HG03196 (cell line): Measurements from ENCODE around the gene OR52W1.
"Not testable (repeated sequence)": the region's sequence is repeated elsewhere in the genome, so short reads cannot be mapped to it uniquely, and the experiment has no call there.

Experiments used
- ATAC-seq: cut with Tn5 transposase; IDR thresholded peaks from one replicate; pipeline ENCODE4 v1.9.1; 2021; ENCODE audit not compliant: unreplicated experiment

Gene OR52W1

DNA sequence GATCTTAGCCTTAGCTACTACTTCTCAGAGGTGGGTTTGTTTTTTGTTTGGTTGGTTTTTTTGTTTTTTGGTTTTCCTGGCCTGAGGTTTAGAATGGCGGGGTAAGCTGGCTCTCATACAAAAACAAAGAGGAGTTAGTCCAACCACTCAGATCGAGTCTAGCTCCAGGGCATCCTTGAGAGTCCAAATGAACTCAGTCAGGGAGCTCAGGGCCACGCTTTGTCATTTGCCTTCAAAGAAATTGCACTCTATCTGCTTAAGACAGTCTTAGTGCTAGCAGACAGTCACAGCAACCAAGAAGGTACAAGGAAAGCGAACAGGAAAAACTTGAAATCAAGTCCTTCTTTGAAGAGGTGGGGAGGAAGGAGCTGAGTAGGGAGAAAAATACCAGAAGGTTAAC is 17.5 kb downstream of the OR52W1 start:
- no peak for ATAC-seq

DNA sequence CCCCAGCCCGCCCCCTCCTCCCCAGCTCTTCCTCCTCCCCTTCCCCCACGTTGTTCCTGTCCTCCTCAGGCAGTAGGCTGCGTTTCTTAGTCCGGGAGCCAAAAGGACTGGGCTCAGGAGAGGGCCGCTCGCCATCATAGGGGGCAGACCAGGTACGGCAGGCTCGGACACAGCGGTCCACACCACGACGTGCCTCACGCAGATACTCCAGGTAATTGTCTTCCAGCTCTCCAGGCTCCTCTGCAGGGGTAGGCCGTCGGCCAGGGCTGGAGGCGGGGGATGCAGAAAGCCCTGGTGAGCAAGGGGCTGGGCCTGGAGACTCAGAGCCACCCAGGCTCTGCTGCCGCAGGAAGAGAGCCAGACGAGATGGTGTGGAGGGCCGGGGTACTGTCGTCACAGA is 18.7 kb downstream of the OR52W1 start:
- no peak for ATAC-seq

DNA sequence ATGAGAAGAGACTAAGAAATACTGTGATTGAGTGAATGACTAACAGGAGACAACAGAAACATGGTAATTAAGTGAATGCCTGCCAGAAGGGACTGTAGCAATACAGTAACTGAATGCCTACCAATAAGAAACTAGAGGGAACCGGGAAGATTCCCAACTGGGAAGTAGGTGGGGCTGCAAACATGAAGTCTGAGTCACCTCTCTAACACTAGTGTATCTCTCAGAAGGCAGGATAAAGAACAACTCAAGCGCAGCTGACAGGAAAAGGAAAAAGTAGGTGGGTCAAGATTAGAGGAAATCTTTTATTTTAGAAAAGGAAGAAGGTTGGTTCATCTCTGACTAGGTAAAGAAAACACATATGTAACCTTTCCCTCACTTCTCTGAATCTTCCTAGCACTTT is 20.3 kb downstream of the OR52W1 start:
- ATAC-seq = no peak

DNA sequence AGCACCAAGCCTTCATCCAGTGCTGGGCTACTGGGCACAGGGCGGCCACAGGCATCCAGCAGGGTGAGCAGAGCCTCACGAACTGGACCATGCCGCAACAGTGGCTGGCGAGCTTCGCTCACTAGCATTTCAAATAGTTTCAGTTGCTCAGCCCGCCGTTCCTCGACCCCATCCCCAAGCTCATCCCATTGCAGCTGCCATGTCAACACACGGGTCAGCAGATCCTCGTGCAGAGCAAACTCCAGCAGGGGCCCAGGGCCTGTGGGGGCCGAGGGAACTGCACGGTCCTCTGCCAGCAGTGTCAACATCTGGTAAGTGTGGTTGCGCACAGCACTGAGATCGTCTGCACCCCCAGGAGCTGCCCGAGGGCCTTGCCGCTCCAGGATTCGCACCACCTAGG is 24.8 kb downstream of the OR52W1 start:
- ATAC-seq = no peak

DNA sequence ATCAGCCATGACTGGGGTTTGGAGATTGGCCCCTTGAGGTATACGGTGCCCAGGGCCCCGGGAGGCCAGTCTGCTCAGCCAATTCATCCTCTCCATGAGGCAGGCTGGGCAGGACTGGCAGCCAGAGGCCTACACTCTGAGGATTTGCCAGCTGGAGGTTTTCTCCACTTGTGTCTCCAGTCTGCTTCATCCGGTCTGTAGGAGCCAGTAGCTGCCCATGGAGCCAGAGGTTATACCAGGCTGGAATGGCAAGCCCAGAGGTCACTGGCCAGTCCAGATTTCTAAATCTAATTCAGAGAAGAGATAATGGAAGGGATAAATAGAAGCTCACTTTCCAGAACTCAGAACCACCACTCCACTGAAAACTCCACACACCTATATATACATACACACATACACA is 25.4 kb downstream of the OR52W1 start:
- ATAC-seq = no peak

DNA sequence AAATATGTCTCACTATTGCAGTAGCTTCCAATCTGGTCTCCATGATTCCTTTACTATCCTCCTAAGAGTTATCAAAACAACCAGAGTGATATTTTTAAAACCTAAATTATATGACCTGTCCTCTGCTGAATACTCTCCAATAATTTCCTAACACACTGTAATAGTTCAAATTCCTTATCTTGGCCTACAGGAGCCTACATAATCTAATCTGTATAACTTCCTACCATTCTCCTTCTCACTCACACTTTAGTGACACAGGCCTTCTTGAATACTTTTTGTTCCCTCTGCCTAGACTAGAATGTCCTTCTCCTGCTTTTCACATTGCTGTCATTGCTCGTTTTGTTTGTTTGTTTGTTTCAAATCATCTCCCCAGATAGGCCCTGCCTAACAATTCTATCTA is 26.0 kb downstream of the OR52W1 start:
- ATAC-seq = no peak

DNA sequence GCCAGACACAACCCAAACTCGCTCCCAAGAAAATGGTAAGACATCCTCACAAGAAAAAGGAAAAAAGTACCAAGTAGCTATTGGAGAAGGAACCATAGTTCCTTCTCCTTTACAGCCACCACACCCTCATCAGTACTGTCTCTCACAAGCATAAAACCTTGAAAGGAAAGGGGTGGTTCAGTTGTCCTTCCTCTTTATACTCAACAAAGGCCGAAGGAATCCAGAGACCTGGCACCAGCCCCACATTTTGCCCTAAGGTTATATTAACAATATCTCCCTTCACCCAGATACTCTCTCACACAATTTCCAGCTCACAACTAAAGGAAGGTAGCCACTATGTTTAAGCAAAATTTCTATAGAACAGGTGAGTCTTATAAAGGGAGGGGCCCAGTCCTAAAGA is 26.9 kb downstream of the OR52W1 start:
- ATAC-seq = no peak

DNA sequence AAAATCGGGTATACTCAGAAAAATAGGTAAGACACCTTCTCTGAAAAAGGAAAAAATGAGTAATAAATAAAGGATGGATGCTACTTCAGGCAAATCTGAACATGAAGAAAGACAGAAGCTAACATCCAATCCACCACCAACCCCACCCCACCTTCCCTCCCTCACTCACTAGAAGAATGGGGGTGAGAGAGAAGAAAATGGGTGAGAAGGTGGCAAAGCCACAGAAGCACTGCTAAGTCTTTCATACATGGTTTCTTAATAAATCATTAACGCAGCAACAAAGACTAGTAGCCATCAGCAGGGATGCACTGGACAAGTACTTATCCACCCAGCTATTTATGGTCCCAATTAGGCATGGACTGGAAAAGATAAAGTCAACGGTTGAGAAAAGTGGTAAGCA is 29.5 kb downstream of the OR52W1 start:
- ATAC-seq = no peak

DNA sequence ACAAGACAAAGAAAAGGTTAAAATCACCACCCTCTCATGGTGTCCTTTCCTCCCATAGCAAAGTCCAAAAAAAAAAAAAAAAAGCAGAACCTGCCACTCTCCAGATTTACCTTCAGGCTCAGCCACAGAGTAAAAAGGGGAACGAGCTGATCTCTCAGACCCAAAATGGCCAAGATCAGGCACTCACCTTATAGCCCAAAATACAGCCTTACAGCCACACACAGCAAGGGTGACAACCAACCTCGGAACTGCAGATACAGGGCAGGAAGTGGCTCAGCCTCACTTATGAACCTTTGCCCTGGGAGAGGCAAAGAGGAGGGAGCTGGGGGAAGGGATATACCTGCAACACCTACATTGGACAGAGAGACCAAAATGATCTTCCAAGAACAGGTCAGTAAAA is 30.9 kb downstream of the OR52W1 start:
- ATAC-seq = no peak

DNA sequence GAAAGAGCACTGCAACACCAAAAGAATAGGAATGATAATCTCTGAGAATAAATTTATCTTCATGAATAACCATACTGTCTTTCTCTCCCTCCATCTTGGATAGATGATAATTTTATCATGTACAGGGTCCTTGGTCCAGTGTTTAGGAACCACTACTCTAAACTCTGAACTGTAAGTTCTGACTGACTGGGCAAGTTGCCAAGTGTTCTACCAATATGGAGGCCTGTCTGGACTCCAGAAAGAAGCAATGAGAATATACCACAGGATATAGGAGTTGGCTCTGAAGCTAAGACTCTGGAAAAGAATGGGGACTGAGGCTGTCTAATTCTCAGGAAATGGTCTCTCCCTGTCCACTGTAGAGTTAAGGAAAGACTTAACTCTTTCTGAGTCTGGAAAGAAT is 33.9 kb downstream of the OR52W1 start:
- no peak for ATAC-seq

DNA sequence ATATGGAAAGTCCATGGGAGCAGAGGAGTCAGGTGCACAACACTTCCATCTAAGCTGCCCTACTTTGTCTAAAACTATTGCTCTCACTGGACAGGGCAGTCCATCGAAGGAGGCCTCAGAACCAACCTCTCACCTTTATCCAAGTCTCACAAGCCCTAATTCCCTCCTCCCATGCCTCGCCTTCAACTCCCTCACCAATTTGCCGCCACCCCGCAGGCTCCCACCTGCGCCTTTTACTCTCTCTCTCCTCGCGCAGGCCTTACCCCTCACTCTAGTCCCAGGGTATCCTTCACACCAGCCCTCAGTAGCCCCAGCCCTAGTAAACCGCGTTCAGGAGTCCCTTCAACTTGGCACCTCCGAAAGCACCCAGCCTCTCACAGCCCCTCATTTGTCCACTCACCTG is 35.0 kb downstream of the OR52W1 start:
- ATAC-seq = no peak

DNA sequence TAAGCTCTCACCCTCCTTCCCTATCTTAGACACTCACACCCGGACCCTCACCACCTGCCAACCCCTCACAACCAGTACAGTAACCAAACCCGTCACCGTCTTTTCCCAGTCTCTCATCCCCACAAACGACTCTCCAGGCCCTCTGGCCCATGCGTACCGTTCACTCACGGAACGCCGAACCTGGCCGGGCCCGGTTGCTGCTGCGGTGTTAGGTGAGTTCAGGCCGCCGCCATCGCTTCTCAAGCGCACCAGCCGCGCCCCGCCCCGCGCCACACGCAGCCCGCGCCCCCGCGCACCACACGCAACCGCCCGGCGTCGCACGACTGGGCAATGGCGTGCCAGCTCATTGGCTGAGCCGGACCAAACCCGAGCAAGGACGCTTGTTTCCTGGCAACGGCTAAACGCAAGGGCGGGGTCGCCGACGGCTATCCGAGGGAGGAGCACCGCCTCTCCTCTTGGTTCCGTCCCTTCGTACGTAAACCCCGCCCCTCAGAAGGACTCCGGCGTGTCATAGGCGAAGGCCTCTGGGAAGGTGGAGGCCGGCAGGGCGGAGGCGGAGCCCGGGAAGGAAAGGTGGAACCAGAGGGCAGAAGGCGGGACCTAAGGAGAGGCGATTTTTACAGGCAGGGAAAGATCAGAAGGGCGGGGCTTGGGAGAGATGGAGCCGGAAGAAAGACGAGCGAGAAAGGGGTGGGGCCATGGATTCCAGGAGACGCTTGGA is 35.5 kb downstream of the OR52W1 start, which contains the start of gene FHIP1B:
Gene FHIP1B (minus strand): TSS at position 250 of the 721 bp plus-strand sequence. CDS start 10,120 bp downstream, outside the sequence.
- peak; percentile 96 for ATAC-seq

DNA sequence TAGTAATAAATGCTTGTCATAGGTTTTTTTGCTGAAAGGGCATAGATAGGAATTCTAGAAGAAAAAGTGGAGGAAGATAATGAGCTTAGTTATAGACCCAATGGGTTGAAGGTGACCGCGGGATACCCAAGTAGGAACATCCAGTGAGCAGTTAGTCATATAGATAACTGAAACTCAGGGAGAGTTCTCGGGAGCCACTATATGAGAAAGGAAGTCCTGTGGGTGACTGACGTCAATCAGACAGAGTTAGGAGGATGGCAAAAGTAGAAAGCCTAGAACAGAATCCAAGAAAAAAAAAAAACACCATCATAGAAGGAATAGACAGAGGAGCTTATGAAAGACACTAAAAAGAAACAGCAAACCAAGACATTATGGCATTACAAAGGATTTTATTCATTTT is 38.2 kb downstream of the OR52W1 start:
- no peak for ATAC-seq

DNA sequence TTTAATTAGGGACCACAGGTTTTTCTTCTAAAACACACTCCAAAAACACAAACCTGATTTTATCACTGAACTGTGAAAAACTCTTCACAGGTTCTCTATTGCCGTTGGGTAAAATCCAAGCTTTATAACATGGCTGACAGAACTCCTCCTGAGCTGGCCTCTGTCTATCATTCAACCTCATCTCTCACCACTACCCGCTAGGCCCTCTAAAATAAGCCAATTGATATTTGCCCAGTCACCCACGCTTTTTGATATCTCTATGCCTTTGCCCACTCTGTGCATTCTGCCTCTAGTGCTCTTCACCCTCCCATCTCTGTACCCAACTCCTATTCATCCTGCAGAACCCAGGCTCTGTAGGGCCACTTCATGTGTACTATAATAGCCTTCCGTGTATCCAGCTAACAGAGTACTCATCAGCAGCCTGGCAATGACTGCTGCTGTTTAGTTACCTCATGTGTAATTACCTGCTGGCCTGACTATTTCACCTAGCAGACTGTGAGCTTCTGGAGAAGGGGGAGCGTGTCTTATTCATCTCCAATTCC is 38.8 kb downstream of the OR52W1 start:
- no peak for ATAC-seq

DNA sequence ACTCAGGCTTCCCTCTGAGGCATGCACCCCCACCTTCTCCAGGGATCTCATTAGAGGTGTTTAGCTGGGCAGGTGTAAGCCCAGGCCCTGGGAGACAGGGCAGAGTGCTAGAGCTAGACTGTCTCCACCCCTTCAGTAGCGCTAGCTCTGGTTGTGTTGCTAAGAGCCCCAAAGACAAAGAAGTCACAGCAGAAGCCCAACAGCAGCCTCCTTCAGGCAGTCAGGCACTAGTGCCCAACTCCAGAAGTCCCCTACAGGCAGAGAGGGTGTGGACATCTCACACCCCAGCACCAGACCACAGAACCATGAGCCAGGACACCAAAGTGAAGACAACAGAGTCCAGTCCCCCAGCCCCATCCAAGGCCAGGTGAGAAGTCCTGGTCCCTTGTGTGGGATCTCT is 39.9 kb downstream of the OR52W1 start, which contains the start of gene CNGA4:
Gene CNGA4 (plus strand): TSS at position 188 of the 400 bp plus-strand sequence. CDS start 118 bp downstream, at position 306.
- no peak for ATAC-seq

DNA sequence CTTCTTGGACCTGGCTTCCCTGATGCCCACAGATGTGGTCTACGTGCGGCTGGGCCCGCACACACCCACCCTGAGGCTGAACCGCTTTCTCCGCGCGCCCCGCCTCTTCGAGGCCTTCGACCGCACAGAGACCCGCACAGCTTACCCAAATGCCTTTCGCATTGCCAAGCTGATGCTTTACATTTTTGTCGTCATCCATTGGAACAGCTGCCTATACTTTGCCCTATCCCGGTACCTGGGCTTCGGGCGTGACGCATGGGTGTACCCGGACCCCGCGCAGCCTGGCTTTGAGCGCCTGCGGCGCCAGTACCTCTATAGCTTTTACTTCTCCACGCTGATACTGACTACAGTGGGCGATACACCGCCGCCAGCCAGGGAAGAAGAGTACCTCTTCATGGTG is 41.1 kb downstream of the OR52W1 start:
- no peak for ATAC-seq

DNA sequence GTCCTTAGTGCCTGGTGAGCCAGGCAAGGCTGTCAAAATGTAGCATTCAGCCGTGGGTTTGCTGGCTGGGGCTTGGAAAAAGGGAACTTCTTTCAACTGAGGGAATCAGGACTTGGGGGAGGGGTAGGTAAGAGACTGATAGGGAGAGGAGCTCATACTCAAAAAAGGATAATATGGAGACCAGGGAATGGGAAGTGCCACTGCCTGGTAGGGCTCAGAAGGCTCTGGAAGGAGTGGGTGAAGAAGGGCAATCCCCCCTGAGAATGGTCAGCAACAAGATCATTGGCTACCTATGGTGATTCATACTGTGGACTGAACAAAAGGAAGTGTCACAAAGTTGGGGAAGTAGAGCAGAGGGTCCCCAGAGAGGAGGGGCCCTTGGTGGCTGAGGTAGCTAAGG is 41.8 kb downstream of the OR52W1 start:
- no peak for ATAC-seq

DNA sequence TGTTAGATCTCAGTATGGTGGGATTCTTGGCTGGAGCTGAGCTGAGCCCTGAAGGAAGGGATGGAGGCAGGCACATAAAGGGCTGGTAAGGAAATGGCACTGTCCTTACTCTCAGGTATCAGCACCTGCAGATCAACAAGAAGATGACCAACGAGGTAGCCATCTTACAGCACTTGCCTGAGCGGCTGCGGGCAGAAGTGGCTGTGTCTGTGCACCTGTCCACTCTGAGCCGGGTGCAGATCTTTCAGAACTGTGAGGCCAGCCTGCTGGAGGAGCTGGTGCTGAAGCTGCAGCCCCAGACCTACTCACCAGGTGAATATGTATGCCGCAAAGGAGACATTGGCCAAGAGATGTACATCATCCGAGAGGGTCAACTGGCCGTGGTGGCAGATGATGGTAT is 42.3 kb downstream of the OR52W1 start:
- ATAC-seq = no peak

DNA sequence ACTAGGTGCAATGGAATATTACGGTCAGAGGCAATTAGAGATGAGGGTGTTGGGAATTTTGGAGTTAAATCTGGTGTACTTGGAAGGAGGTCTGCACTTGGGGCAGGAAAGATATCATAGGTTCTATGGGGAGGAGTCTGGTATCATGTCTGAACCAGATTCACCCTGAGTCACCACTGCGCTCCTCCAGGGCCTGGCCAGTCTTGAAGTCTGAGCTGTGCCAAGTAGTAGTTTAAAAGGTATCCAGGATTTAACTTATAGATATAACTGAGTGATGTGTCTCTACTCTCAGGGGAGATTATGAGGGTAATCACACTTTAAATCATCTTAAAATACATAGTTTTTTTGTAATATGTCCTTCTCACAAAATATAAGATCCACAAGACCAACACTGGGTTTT is 46.5 kb downstream of the OR52W1 start:
- ATAC-seq = no peak

DNA sequence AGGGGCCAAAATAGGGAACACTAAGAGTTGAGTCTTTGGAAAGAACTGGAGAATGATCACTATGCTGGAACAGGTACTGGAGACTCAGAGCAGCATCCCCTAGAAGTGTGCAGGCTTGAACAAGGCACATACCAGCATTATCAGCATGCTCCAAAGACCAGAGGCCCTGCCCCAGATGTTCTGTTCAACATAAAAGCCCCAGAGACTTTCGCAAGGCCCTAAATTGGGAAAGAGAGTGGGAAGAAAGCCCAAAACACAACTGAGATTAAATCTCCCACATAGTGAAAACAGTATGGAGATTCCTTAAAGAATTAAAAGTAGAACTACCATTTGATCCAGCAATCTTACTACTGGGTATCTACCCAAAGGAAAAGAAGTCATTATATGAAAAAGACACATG is 49.2 kb downstream of the OR52W1 start:
- no peak for ATAC-seq

DNA sequence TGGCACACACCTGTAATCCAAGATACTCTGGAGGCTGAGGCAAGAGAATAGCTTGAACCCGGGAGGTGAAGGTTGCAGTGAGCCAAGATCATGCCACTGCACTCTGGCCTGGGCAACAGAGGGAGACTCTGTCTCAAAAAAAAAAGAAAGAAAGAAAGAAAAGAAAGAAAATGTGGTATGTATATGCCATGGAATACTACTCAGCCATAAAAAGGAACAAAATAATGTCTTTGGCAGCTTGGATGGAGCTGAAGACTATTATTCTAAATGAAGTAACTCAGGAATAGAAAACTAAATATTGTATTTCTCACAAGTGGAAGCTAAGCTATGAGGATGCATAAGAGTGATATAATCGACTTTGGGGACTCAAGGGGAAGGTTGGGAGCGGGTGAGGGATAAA is 49.9 kb downstream of the OR52W1 start:
- ATAC-seq = not testable (repeated sequence)
